CMK (cell line): ENCODE measurements around the gene MYL1.

Experiments
- DNase-seq: peaks from one replicate; pipeline ENCODE4 v3.0.0-alpha.2; 2010; ENCODE audit warnings: low read depth

The MYL1 gene

DNA sequence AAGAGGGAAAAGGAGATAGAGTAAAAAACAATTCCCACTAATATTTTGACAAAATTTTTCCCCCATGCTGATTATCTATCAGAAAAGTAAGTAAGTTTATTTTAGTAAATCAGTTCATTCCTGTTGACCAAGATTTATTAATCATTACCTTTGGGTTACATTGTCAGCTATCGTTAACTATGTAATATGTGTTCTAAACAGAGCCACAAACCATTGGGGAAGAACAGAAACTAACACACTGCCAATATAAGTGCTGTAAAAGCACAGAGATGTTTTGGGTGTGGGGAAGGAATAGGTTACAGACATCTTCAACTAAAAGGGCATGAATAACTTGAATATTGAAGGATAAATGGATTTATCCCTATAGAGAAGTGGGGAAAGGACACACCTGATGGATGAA, 47.3 kb downstream of the MYL1 start:
- DNase-seq: no peak

DNA sequence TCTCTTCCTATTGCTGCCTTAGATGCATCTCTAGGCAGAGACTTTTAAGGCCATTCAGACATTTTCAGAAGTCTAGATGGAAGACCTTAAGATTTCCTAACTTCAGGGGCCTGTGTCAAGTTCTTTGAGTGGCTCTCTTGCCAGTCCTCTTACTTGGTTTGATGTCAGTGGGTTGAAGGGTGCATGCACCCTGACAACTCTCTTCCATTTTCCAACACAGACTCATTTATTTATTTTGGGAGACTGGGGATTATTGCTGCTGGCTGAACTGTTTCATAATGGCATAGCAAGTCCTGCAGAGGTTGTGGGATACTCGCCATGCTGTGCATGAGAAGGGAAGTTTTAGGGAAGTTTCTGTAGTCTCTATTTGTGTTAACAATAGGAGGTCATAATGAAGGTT, 50.7 kb downstream of the MYL1 start:
- DNase-seq: no peak

- DNase-seq: no peak
Measured at GRCh38 chr2:210263841-210264240, 51.1 kb downstream of the MYL1 start.

DNA sequence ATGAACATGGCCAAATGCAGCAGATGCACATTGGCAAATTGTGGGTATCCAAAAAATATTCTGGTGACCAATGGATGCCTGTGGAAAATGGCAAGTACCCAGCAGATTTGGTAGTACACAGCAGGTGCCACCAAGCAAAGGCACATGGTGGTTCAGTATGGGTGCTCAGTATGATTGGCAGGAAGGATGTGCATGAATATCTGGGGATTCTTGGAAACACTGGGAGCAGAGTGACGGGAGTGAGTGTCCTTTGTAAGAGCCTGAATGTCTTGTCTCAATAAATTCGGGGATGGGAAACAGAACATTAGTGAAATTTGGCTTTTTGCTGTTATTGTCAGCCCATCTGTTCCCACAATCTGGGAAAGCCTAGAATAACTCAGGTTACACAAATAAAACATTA, 52.9 kb downstream of the MYL1 start:
- no peak for DNase-seq

GRCh38 chr2:210259687-210260086, 55.3 kb downstream of the MYL1 start:
- DNase-seq: no peak

DNA sequence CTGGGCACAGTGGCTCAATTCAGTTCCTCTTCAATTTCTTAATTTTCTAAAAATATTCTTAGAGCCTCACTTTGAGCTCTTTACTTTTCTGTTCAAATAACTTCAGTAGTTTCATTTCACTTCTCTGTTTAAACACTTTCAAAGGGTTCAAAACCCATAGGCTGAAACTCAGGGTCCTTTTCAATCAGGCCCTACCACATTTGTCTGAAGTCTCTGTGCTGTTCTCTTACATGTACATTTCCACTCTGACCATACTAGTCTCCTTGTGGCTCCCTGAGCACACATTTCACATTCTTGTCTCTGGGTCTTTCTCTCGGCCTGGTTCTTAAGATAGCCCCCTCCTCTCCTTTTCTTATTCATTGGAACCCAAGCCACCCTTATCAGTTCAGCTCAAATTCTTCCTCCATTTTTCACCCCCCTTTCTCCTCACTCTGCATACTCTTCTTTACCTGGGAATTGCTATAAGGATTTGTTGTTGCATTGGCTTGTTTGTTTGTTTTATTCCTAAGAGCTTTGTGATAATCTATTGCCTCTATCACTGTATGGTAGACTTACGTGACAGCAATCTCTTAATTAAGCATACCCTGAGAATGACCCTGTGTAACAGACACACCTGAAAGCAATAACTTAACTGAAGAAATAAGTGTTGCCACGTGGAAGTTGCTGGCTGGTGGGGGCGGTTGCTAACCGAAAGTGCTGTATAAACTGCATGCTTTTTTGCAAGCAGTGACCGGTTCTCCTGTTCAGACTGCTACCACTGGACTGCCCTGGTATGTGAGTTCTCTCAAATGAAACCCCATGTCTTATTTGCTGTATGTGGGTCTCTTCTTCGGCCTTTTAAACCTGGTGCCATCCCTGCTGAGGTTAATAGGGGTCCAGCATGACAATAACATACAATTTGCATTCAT, 62.0 kb downstream of the MYL1 start:
- no peak for DNase-seq

DNA sequence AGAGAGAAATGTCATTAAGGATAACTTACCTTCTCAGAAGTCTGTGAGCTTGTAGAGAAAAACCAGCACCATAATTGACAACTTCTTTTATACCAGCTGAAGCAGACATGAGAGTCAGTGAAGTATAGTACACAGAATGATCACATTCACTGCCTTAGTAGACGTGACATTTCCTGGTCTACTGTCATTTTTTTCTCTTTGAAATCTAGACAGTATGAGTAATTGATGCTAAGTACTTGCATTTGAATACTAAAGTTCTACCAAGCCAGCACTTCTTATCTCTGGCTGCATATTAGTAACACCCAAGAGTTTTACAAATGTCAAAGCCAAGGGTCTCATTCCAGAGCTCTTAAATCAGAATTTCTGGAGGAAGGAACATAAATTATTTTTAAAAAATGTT, 64.4 kb downstream of the MYL1 start:
- no peak for DNase-seq
